Esophagus (tissue), 2 donors: ENCODE data around the gene ULK4. TPM values are rescaled to one million over a fixed set of nuclear protein-coding genes. Genes with fewer than 3 reads are reported as not detected.

Experiments used
- H3K27ac ChIP-seq, 2 donors: one replicate each; pipeline ENCODE4 v1.5.1; 2013; ENCODE audit warnings: low read depth in 2 of 2, mild to moderate bottlenecking in 2 of 2, inconsistent platforms in 1 of 2, low read length in 1 of 2, moderate library complexity in 1 of 2
- H3K27me3 ChIP-seq, 2 donors: one replicate each; pipeline ENCODE4 v1.6.1; 2013; ENCODE audit warnings: low read length in 2 of 2, control low read depth in 1 of 2, mild to moderate bottlenecking in 1 of 2; ENCODE audit not compliant: insufficient read depth in 2 of 2, control insufficient read depth in 1 of 2
- H3K36me3 ChIP-seq, 2 donors: one replicate each; pipeline ENCODE4 v1.6.1; 2013; ENCODE audit warnings: low read length in 1 of 2; ENCODE audit not compliant: control insufficient read depth in 2 of 2, insufficient read depth in 2 of 2
- H3K4me1 ChIP-seq, 2 donors: one replicate each; pipeline ENCODE4 v1.6.1; 2013; ENCODE audit warnings: low read length in 1 of 2; ENCODE audit not compliant: control insufficient read depth in 2 of 2, insufficient read depth in 2 of 2
- H3K4me3 ChIP-seq, 2 donors: one replicate each; pipeline ENCODE4 v1.5.1; 2013; ENCODE audit warnings: low read length in 2 of 2, mild to moderate bottlenecking in 2 of 2, low read depth in 1 of 2, moderate library complexity in 1 of 2
- H3K9me3 ChIP-seq, 2 donors: one replicate each; pipeline ENCODE4 v1.6.1; 2013; ENCODE audit warnings: mild to moderate bottlenecking in 2 of 2, low read depth in 1 of 2, low read length in 1 of 2, moderate library complexity in 1 of 2; ENCODE audit not compliant: control insufficient read depth in 2 of 2, insufficient read depth in 1 of 2
- WGBS, 2 donors: extraction: QIAGEN DNeasy Blood & Tissue Kit; methylation state at CpG; one replicate each; pipeline ENCODE4 v1.1.7; 2013; 5-methylcytosine and 5-hydroxymethylcytosine counted together
- polyA plus RNA-seq, 2 donors: library from polyadenylated mRNA; stranded (reverse); fragments of 200-250 nt; gene quantifications; one replicate each; pipeline ENCODE4 v1.2.3, GENCODE V29; 2013
- donor health status: healthy with polysubstance abuse.
- donor health status: Bipolar disorder and iron deficiency.

Gene ULK4
- polyA plus RNA-seq, 2 donors: 1.1 to 1.3 TPM

GRCh38 chr3:41920406-41920965 lies 41.4 kb downstream of the ULK4 start:
- Histone ChIP-seq H3K4me3 (no peak overlapping the region), H3K9me3 (no peaks in the 10 kb centered on the region), H3K36me3 (peaks cover 0 to 2% of the 10 kb centered on the region in 2 donors), H3K27ac (no peak overlapping the region), H3K27me3 (no peaks in the 10 kb centered on the region), H3K4me1 (no peaks in the 10 kb centered on the region)
- 84 to 85% methylated on average over 5 of the region's 5 CpGs for WGBS, 2 donors

GRCh38 chr3:41915353-41915752 lies 46.5 kb downstream of the ULK4 start:
- Histone ChIP-seq H3K9me3 (no peaks in the 10 kb centered on the region), H3K4me3 (no peak overlapping the region)
- WGBS, 2 donors: 90 to 97% methylated on average over 1 of the region's 1 CpG

GRCh38 chr3:41912280-41912679 lies 49.6 kb downstream of the ULK4 start:
- H3K36me3 ChIP-seq: no peaks in the 10 kb centered on the region

More at GRCh38 chr3:41915353-41915752, 46.5 kb downstream of the ULK4 start:
- Histone ChIP-seq H3K4me1 (no peaks in the 10 kb centered on the region), H3K27me3 (no peaks in the 10 kb centered on the region), H3K27ac (no peak overlapping the region), H3K36me3 (no peaks in the 10 kb centered on the region)

GRCh38 chr3:41907330-41908073 lies 54.4 kb downstream of the ULK4 start:
- 95 to 96% methylated on average over 3 of the region's 3 CpGs for WGBS, 2 donors
- no peaks in the 10 kb centered on the region for H3K27me3 ChIP-seq
- H3K9me3 ChIP-seq: no peaks in the 10 kb centered on the region

More at GRCh38 chr3:41912280-41912679, 49.6 kb downstream of the ULK4 start:
- H3K27me3 ChIP-seq: no peaks in the 10 kb centered on the region
- no peaks in the 10 kb centered on the region for H3K9me3 ChIP-seq
- no peak overlapping the region for H3K4me3 ChIP-seq
- H3K27ac ChIP-seq: no peak overlapping the region
- 83 to 96% methylated on average over 1 of the region's 1 CpG for WGBS, 2 donors
- no peaks in the 10 kb centered on the region for H3K4me1 ChIP-seq

GRCh38 chr3:41900265-41900664 lies 61.6 kb downstream of the ULK4 start:
- H3K4me1 ChIP-seq: no peaks in the 10 kb centered on the region
- H3K27me3 ChIP-seq: no peaks in the 10 kb centered on the region
- H3K27ac ChIP-seq: no peak overlapping the region
- H3K4me3 ChIP-seq: no peak overlapping the region
- no peaks in the 10 kb centered on the region for H3K9me3 ChIP-seq
- peaks cover 0 to 4% of the 10 kb centered on the region in 2 donors for H3K36me3 ChIP-seq
- 70 to 73% methylated on average over 2 of the region's 2 CpGs for WGBS, 2 donors

More at GRCh38 chr3:41907330-41908073, 54.4 kb downstream of the ULK4 start:
- H3K4me1 ChIP-seq: no peaks in the 10 kb centered on the region
- no peak overlapping the region for H3K27ac ChIP-seq
- no peaks in the 10 kb centered on the region for H3K36me3 ChIP-seq
- no peak overlapping the region for H3K4me3 ChIP-seq

GRCh38 chr3:41898631-41899030 lies 63.3 kb downstream of the ULK4 start:
- H3K27ac ChIP-seq: no peak overlapping the region
- peaks cover 0 to 4% of the 10 kb centered on the region in 2 donors for H3K36me3 ChIP-seq
- no peaks in the 10 kb centered on the region for H3K9me3 ChIP-seq
- 78 to 88% methylated on average over 2 of the region's 2 CpGs for WGBS, 2 donors
- no peaks in the 10 kb centered on the region for H3K27me3 ChIP-seq
- H3K4me3 ChIP-seq: no peak overlapping the region
- no peaks in the 10 kb centered on the region for H3K4me1 ChIP-seq

GRCh38 chr3:41893977-41894376 lies 67.9 kb downstream of the ULK4 start:
- H3K4me3 ChIP-seq: no peak overlapping the region
- WGBS, 2 donors: 15 to 31% methylated on average over 1 of the region's 1 CpG
- H3K27ac ChIP-seq: no peak overlapping the region
- H3K9me3 ChIP-seq: no peaks in the 10 kb centered on the region
- H3K36me3 ChIP-seq: no peaks in the 10 kb centered on the region
- no peaks in the 10 kb centered on the region for H3K4me1 ChIP-seq
- H3K27me3 ChIP-seq: no peaks in the 10 kb centered on the region

- Histone ChIP-seq H3K4me3 (no peak overlapping the region), H3K4me1 (no peaks in the 10 kb centered on the region), H3K36me3 (no peaks in the 10 kb centered on the region), H3K9me3 (no peaks in the 10 kb centered on the region), H3K27ac (no peak overlapping the region), H3K27me3 (no peaks in the 10 kb centered on the region)
- 39 to 41% methylated on average over 3 of the region's 3 CpGs for WGBS, 2 donors
Observed at GRCh38 chr3:41888368-41889076, 73.4 kb downstream of the ULK4 start.

- Histone ChIP-seq H3K4me3 (no peak overlapping the region), H3K36me3 (no peaks in the 10 kb centered on the region), H3K27ac (no peak overlapping the region), H3K27me3 (no peaks in the 10 kb centered on the region), H3K4me1 (no peaks in the 10 kb centered on the region), H3K9me3 (no peaks in the 10 kb centered on the region)
Observed at GRCh38 chr3:41882956-41883355, 78.9 kb downstream of the ULK4 start.
